ENCODE data around the gene PRCD.
A peak's percentile ranks its signal among the peaks of the same experiment; 100 is the strongest.

PRCD gene

GRCh38 chr17:76540381-76541300 lies 797 bp downstream of the PRCD start:
- no peaks in the 10 kb centered on the region for H4K20me1 ChIP-seq
- no peaks in the 10 kb centered on the region for H3K9me3 ChIP-seq
- H3K4me1 ChIP-seq, result peaks cover 97% of the 10 kb centered on the region
- peaks cover 81% of the 10 kb centered on the region for H3K27me3 ChIP-seq
- no peaks in the 10 kb centered on the region for H3K36me3 ChIP-seq
- no peak overlapping the region for H3K27ac ChIP-seq
- H3K9ac ChIP-seq, result peak overlapping the region; percentile 32; the same call in 1 of the 2 replicates
- H3K4me3 ChIP-seq, result peak overlapping the region; percentile 37; the same call in 1 of the 2 replicates
- TF ChIP-seq Cebpa-rat (IDR thresholded peaks at IDR 0.05), result no peak
- peak overlapping the region; percentile 91 for H3K4me2 ChIP-seq

GRCh38 chr17:76541739-76542454 lies 2.1 kb downstream of the PRCD start:
- Histone ChIP-seq H3K27me3 (peaks cover 77% of the 10 kb centered on the region), H3K4me1 (peaks cover 97% of the 10 kb centered on the region), H3K4me2 (peak overlapping the region; percentile 91), H4K20me1 (no peaks in the 10 kb centered on the region), H3K36me3 (no peaks in the 10 kb centered on the region), H3K9me3 (no peaks in the 10 kb centered on the region), H3K27ac (no peak overlapping the region), H3K4me3 (no peak overlapping the region), H3K9ac (no peak overlapping the region)
- TF ChIP-seq Cebpa-rat (IDR thresholded peaks at IDR 0.05), result no peak

- no peak overlapping the region for H3K9ac ChIP-seq
- no peak overlapping the region for H3K27ac ChIP-seq
- no peaks in the 10 kb centered on the region for H3K9me3 ChIP-seq
- no peak for TF ChIP-seq Cebpa-rat (IDR thresholded peaks at IDR 0.05)
- peak overlapping the region; percentile 91 for H3K4me2 ChIP-seq
- no peaks in the 10 kb centered on the region for H3K36me3 ChIP-seq
- H3K27me3 ChIP-seq, result peaks cover 70% of the 10 kb centered on the region
- peaks cover 99% of the 10 kb centered on the region for H3K4me1 ChIP-seq
- no peaks in the 10 kb centered on the region for H4K20me1 ChIP-seq
- H3K4me3 ChIP-seq, result no peak overlapping the region
Measured at GRCh38 chr17:76542566-76542971, 2.7 kb downstream of the PRCD start.

GRCh38 chr17:76542984-76543383 lies 3.1 kb downstream of the PRCD start:
- H3K9ac ChIP-seq, result no peak overlapping the region
- H3K9me3 ChIP-seq, result no peaks in the 10 kb centered on the region
- TF ChIP-seq Cebpa-rat (IDR thresholded peaks at IDR 0.05), result no peak
- peak overlapping the region; percentile 91 for H3K4me2 ChIP-seq
- no peak overlapping the region for H3K27ac ChIP-seq
- peaks cover 66% of the 10 kb centered on the region for H3K27me3 ChIP-seq
- peaks cover 100% of the 10 kb centered on the region for H3K4me1 ChIP-seq
- H3K4me3 ChIP-seq, result no peak overlapping the region
- H3K36me3 ChIP-seq, result no peaks in the 10 kb centered on the region
- H4K20me1 ChIP-seq, result no peaks in the 10 kb centered on the region

- Histone ChIP-seq H3K4me3 (no peak overlapping the region), H4K20me1 (no peaks in the 10 kb centered on the region), H3K4me1 (peaks cover 100% of the 10 kb centered on the region), H3K36me3 (no peaks in the 10 kb centered on the region), H3K4me2 (peak overlapping the region; percentile 91), H3K9ac (no peak overlapping the region; the same call in 1 of the 2 replicates), H3K27me3 (peaks cover 61% of the 10 kb centered on the region), H3K27ac (no peak overlapping the region), H3K9me3 (no peaks in the 10 kb centered on the region)
- no peak for TF ChIP-seq Cebpa-rat (IDR thresholded peaks at IDR 0.05)
Measured at GRCh38 chr17:76543482-76543825, 3.6 kb downstream of the PRCD start.

- Histone ChIP-seq H4K20me1 (no peaks in the 10 kb centered on the region), H3K27ac (peak overlapping the region; percentile 15; the same call in 1 of the 2 replicates), H3K4me1 (peaks cover 100% of the 10 kb centered on the region)
Measured at GRCh38 chr17:76543826-76544545, 4.1 kb downstream of the PRCD start.

GRCh38 chr17:76544546-76545365 lies 4.9 kb downstream of the PRCD start:
- Histone ChIP-seq H3K4me1 (peaks cover 100% of the 10 kb centered on the region), H3K36me3 (no peaks in the 10 kb centered on the region), H3K9me3 (no peaks in the 10 kb centered on the region), H4K20me1 (no peaks in the 10 kb centered on the region), H3K4me2 (peak overlapping the region; percentile 91), H3K9ac (peak overlapping the region; percentile 44; the same call in 1 of the 2 replicates), H3K27ac (peak overlapping the region; percentile 15; the same call in 1 of the 2 replicates), H3K4me3 (0 out of 2 replicates have a peak overlapping the region, but pooled peaks have one; percentile 9), H3K27me3 (peaks cover 48% of the 10 kb centered on the region)
- no peak for TF ChIP-seq Cebpa-rat (IDR thresholded peaks at IDR 0.05)

More at GRCh38 chr17:76543826-76544545, 4.1 kb downstream of the PRCD start:
- Histone ChIP-seq H3K9ac (peak overlapping the region; percentile 44; the same call in 1 of the 2 replicates), H3K4me2 (peak overlapping the region; percentile 91), H3K27me3 (peaks cover 56% of the 10 kb centered on the region), H3K4me3 (0 out of 2 replicates have a peak overlapping the region, but pooled peaks have one; percentile 9), H3K9me3 (no peaks in the 10 kb centered on the region), H3K36me3 (no peaks in the 10 kb centered on the region)
- no peak for TF ChIP-seq Cebpa-rat (IDR thresholded peaks at IDR 0.05)

- Histone ChIP-seq H3K4me2 (peak overlapping the region; percentile 91), H3K27me3 (peaks cover 45% of the 10 kb centered on the region), H3K27ac (peak overlapping the region; percentile 89), H3K9ac (peak overlapping the region; percentile 73), H3K36me3 (no peaks in the 10 kb centered on the region), H3K4me1 (peaks cover 98% of the 10 kb centered on the region), H3K9me3 (no peaks in the 10 kb centered on the region), H4K20me1 (no peaks in the 10 kb centered on the region), H3K4me3 (0 out of 2 replicates have a peak overlapping the region, but pooled peaks have one; percentile 41)
- no peak for TF ChIP-seq Cebpa-rat (IDR thresholded peaks at IDR 0.05)
Measured at GRCh38 chr17:76545918-76546555, 6.2 kb downstream of the PRCD start.
